ENCODE results near the gene SDC4. TPM values are rescaled to one million over a fixed set of nuclear protein-coding genes. Genes with fewer than 3 reads are reported as not detected.

SDC4 gene
- total RNA-seq, 1 experiment from 2014 or later, result 100 TPM

Other genes starting within 250 kb of the SDC4 start
- not detected for gene KCNS1, start 247.3 kb downstream of the SDC4 start, total RNA-seq (2021; ENCODE audit: unreplicated experiment)
- gene WFDC5, start 233.2 kb downstream of the SDC4 start, total RNA-seq (2021; ENCODE audit: unreplicated experiment), result not detected
- gene WFDC12, start 224.0 kb downstream of the SDC4 start, total RNA-seq (2021; ENCODE audit: unreplicated experiment), result not detected
- not detected for gene PI3, start 173.5 kb downstream of the SDC4 start, total RNA-seq (2021; ENCODE audit: unreplicated experiment)
- not detected for gene SEMG1, start 141.4 kb downstream of the SDC4 start, total RNA-seq (2021; ENCODE audit: unreplicated experiment)
- gene SEMG2, start 127.1 kb downstream of the SDC4 start, total RNA-seq (2021; ENCODE audit: unreplicated experiment), result not detected
- gene SLPI, start 93.9 kb downstream of the SDC4 start, total RNA-seq (2021; ENCODE audit: unreplicated experiment), result 5.4 TPM
- not detected for gene RBPJL, start 41.6 kb downstream of the SDC4 start, total RNA-seq (2021; ENCODE audit: unreplicated experiment)
- gene MATN4, start 40.1 kb downstream of the SDC4 start, total RNA-seq (2021; ENCODE audit: unreplicated experiment), result 0.64 TPM
- 20.5 TPM for gene SYS1, start 14.7 kb upstream of the SDC4 start, total RNA-seq (2021; ENCODE audit: unreplicated experiment)
- gene TP53TG5, start 29.9 kb upstream of the SDC4 start, total RNA-seq (2021; ENCODE audit: unreplicated experiment), result 0.76 TPM
- 44.2 TPM for gene DBNDD2, start 59.9 kb upstream of the SDC4 start, total RNA-seq (2021; ENCODE audit: unreplicated experiment)
- 71.4 TPM for gene PIGT, start 67.7 kb upstream of the SDC4 start, total RNA-seq (2021; ENCODE audit: unreplicated experiment)
- gene WFDC2, start 121.3 kb upstream of the SDC4 start, total RNA-seq (2021; ENCODE audit: unreplicated experiment), result 1.1 TPM
- not detected for gene SPINT3, start 167.2 kb upstream of the SDC4 start, total RNA-seq (2021; ENCODE audit: unreplicated experiment)
- gene WFDC6, start 191.1 kb upstream of the SDC4 start, total RNA-seq (2021; ENCODE audit: unreplicated experiment), result not detected
- not detected for gene EPPIN, start 199.0 kb upstream of the SDC4 start, total RNA-seq (2021; ENCODE audit: unreplicated experiment)
- not detected for gene WFDC8, start 230.9 kb upstream of the SDC4 start, total RNA-seq (2021; ENCODE audit: unreplicated experiment)

All from HCT116 (cell line).